ENCODE results near the gene MRPL36. TPM values are rescaled to one million over a fixed set of nuclear protein-coding genes. Genes with fewer than 3 reads are reported as not detected.

MRPL36 gene
- total and polyA plus RNA-seq, 2 donors (not counting 1 experiment from before 2014, with no cell fraction given), result 47.9 to 54.8 TPM

DNA sequence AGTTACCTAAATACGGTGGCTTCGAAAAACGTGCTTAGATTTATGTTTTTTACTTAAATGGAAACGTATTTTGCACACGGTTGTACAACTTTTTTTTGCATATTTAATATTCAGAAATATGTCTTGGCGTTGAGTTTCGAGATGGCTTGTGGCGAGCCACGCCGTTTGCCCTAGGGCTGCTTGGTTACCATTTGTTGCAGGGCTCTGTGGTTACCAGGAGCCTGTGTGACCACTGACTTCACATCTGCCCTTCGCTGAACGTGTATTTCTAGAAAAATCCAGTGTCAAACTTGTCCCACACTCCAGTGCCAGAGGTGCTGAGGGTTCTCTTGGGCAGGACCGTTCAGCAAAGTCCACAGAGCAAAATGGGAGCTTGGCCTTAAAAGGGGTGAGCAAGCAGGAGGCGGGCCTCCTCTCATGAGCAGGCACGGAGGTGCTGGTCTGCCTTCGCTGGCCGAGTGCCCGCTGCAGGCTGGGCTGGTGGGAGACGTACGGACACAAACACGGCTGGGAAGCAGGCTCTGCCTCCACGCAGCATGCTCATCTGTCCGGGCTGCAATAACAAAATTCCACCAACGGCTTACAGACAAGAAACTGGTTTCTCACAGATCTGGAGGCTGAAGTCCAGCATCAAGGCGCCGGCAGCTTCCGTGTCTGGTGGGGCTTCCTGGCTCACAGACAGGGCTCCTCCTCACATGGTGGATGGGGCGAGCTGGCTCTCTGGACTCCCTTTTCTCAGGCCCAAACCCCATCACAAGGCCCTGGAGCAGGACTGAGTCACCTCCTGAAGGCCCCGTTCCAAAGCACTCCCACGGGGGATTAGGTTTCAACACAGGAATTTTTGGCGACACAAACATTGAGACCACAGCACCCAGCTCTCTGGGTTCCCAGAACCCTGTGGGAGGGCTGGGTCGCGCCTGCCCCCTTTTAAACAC, 5.4 kb downstream of the MRPL36 start:
- H3K4me3 ChIP-seq (replicated peaks in 1 of 4; ENCODE audit: control extremely low read depth in 1 of 4, insufficient read depth in 1 of 4, low read depth in 3 of 4, low read length in 4 of 4), result no peak overlapping the region
- peaks cover 23% of the 10 kb centered on the region for H3K4me1 ChIP-seq (ENCODE audit: control insufficient read depth, extremely low read depth, insufficient read depth, low read length)
- H3K79me2 ChIP-seq (ENCODE audit: control insufficient read depth, insufficient read depth, low read length), result peaks cover 22% of the 10 kb centered on the region
- DNase-seq (ENCODE audit: low read depth in 2 of 2), result peak; percentile 85 to 96
- TF ChIP-seq, protein P1, sequence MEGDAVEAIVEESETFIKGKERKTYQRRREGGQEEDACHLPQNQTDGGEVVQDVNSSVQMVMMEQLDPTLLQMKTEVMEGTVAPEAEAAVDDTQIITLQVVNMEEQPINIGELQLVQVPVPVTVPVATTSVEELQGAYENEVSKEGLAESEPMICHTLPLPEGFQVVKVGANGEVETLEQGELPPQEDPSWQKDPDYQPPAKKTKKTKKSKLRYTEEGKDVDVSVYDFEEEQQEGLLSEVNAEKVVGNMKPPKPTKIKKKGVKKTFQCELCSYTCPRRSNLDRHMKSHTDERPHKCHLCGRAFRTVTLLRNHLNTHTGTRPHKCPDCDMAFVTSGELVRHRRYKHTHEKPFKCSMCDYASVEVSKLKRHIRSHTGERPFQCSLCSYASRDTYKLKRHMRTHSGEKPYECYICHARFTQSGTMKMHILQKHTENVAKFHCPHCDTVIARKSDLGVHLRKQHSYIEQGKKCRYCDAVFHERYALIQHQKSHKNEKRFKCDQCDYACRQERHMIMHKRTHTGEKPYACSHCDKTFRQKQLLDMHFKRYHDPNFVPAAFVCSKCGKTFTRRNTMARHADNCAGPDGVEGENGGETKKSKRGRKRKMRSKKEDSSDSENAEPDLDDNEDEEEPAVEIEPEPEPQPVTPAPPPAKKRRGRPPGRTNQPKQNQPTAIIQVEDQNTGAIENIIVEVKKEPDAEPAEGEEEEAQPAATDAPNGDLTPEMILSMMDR (conservative IDR thresholded peaks at IDR 0.05 in 1 of 2, IDR thresholded peaks at IDR 0.05 in 1 of 2; ENCODE audit: low read depth in 1 of 2, low read length in 2 of 2), result no peak
- no peak for TF ChIP-seq EZH2 (IDR thresholded peaks at IDR 0.05; ENCODE audit: low read length, missing control alignments)
- H3K9me3 ChIP-seq (ENCODE audit: control insufficient read depth, insufficient read depth, low read depth, low read length), result no peaks in the 10 kb centered on the region
- H3K27me3 ChIP-seq (ENCODE audit: control insufficient read depth, insufficient read depth, low read length), result no peaks in the 10 kb centered on the region
- no peak overlapping the region for H3K9ac ChIP-seq (ENCODE audit: insufficient read depth, low read length)
- H2AFZ ChIP-seq (ENCODE audit: low read length), result no peak overlapping the region
- H3K27ac ChIP-seq (ENCODE audit: insufficient read depth, low read length), result peak overlapping the region; percentile 9
- no peak overlapping the region for H3K4me2 ChIP-seq (ENCODE audit: extremely low read depth, insufficient read depth, low read length)
- H3K36me3 ChIP-seq (ENCODE audit: control insufficient read depth, insufficient read depth, low read length), result peaks cover 19% of the 10 kb centered on the region
- H4K20me1 ChIP-seq (ENCODE audit: control insufficient read depth, extremely low read depth, insufficient read depth, low read length), result no peaks in the 10 kb centered on the region

DNA sequence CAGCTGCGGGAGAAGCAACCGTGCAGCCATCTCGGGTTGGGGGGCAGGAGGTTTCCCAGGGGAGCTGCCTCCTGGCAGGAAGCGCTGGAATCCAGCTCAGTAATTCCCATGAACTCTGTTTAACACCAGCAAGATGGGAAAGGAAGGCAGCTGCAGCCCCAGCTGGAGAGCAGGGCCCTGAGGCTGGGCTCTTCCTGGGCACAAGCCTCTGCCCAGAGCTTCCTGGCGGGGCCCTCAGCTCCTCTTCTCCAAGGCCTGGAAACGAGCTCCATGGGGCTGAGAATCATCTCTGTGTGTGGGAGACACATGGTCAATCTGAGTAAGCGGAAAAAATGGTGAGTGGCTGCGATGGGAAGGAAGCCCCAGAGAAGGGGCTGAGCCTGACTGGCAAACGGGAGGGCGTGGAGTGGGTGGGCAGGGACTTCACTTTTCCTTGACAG, 6.3 kb downstream of the MRPL36 start:
- Histone ChIP-seq H3K9me3 (ENCODE audit: control insufficient read depth, insufficient read depth, low read depth, low read length) (no peaks in the 10 kb centered on the region), H3K4me2 (ENCODE audit: extremely low read depth, insufficient read depth, low read length) (no peak overlapping the region), H3K36me3 (ENCODE audit: control insufficient read depth, insufficient read depth, low read length) (peaks cover 19% of the 10 kb centered on the region), H3K4me1 (ENCODE audit: control insufficient read depth, extremely low read depth, insufficient read depth, low read length) (peaks cover 20% of the 10 kb centered on the region), H3K27me3 (ENCODE audit: control insufficient read depth, insufficient read depth, low read length) (no peaks in the 10 kb centered on the region), H3K9ac (ENCODE audit: insufficient read depth, low read length) (no peak overlapping the region), H3K27ac (ENCODE audit: insufficient read depth, low read length) (peak overlapping the region; percentile 46), H3K4me3 (replicated peaks in 1 of 4; ENCODE audit: control extremely low read depth in 1 of 4, insufficient read depth in 1 of 4, low read depth in 3 of 4, low read length in 4 of 4) (no peak overlapping the region), H4K20me1 (ENCODE audit: control insufficient read depth, extremely low read depth, insufficient read depth, low read length) (no peaks in the 10 kb centered on the region), H3K79me2 (ENCODE audit: control insufficient read depth, insufficient read depth, low read length) (peaks cover 14% of the 10 kb centered on the region), H2AFZ (ENCODE audit: low read length) (no peak overlapping the region)
- TF ChIP-seq, protein P1 (conservative IDR thresholded peaks at IDR 0.05 in 1 of 2, IDR thresholded peaks at IDR 0.05 in 1 of 2; ENCODE audit: low read depth in 1 of 2, low read length in 2 of 2), result no peak
- TF ChIP-seq EZH2 (IDR thresholded peaks at IDR 0.05; ENCODE audit: low read length, missing control alignments), result no peak
- DNase-seq (ENCODE audit: low read depth in 2 of 2), result peak in 1 of 2 donors; percentile 53

DNA sequence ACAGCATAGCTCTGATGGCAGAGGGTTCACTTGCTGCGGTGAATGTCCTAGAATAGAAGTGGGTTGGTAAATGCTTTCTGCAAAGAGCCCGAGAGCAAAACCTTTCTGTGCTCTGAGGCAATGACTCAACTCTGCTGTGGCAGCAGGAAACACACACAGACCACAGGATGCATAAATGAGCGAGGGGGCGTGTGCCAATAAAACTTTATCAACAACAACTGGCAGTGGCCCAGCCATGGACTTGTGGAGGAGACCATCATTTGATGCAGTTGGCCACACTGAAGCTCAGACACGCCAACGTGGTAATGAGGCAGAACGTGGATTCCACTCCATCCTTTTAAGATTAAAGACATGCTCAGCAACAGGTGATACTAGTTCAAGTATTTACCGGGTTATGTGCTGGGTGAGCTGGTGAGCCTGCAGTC, 6.8 kb downstream of the MRPL36 start:
- TF ChIP-seq EZH2 (IDR thresholded peaks at IDR 0.05; ENCODE audit: low read length, missing control alignments), result no peak
- TF ChIP-seq, protein P1 (conservative IDR thresholded peaks at IDR 0.05 in 1 of 2, IDR thresholded peaks at IDR 0.05 in 1 of 2; ENCODE audit: low read depth in 1 of 2, low read length in 2 of 2), result no peak
- no peaks in the 10 kb centered on the region for H4K20me1 ChIP-seq (ENCODE audit: control insufficient read depth, extremely low read depth, insufficient read depth, low read length)
- H3K27me3 ChIP-seq (ENCODE audit: control insufficient read depth, insufficient read depth, low read length), result no peaks in the 10 kb centered on the region
- peaks cover 17% of the 10 kb centered on the region for H3K36me3 ChIP-seq (ENCODE audit: control insufficient read depth, insufficient read depth, low read length)
- H2AFZ ChIP-seq (ENCODE audit: low read length), result no peak overlapping the region
- peaks cover 10% of the 10 kb centered on the region for H3K79me2 ChIP-seq (ENCODE audit: control insufficient read depth, insufficient read depth, low read length)
- H3K27ac ChIP-seq (ENCODE audit: insufficient read depth, low read length), result peak overlapping the region; percentile 38
- H3K4me1 ChIP-seq (ENCODE audit: control insufficient read depth, extremely low read depth, insufficient read depth, low read length), result peaks cover 20% of the 10 kb centered on the region
- no peak overlapping the region for H3K9ac ChIP-seq (ENCODE audit: insufficient read depth, low read length)
- no peak overlapping the region for H3K4me3 ChIP-seq (replicated peaks in 1 of 4; ENCODE audit: control extremely low read depth in 1 of 4, insufficient read depth in 1 of 4, low read depth in 3 of 4, low read length in 4 of 4)
- no peak overlapping the region for H3K4me2 ChIP-seq (ENCODE audit: extremely low read depth, insufficient read depth, low read length)
- DNase-seq (ENCODE audit: low read depth in 2 of 2), result peak; percentile 84 to 97
- no peaks in the 10 kb centered on the region for H3K9me3 ChIP-seq (ENCODE audit: control insufficient read depth, insufficient read depth, low read depth, low read length)
